ENCODE measurements around the gene BIRC6.

Gene BIRC6

DNA sequence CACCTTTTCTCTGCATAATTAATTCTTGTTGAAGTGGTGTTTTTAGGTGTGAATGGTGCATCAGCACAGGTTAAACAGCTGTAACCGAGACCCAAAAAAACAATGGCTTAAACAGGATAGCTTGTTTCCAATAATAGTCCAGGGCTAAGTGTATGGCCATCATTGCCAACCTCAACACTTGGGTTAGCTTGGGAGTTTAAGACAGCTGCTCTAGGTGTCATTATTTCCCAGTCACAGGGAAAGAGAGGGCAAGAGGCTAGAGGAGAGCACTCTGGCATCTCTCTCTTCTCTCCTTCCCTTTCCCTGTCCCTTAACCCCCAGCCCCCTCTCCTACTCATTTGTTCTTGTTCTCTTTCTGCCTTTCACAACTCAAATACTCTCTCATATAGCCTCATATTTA lies 21.1 kb downstream of the BIRC6 start:
- no peak for DNase-seq

DNA sequence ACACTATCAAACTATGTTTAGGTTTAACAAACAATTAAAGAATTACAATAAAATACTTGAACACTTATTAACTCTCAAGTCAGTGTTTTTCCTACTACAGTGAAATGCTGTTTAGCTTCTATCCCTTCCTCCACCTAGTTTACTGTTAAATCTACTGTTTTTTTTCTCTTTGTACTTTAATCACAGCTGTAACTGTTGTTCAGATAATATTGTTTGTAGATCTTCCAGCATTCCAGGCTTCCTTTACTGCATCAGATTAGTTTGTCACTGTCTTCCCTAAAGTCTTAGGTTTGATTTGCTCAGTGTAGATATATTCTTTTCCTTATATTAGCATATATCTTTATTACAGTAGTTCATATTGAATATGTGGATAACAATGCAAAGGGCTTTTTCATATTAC lies 22.5 kb downstream of the BIRC6 start:
- no peak for DNase-seq

DNA sequence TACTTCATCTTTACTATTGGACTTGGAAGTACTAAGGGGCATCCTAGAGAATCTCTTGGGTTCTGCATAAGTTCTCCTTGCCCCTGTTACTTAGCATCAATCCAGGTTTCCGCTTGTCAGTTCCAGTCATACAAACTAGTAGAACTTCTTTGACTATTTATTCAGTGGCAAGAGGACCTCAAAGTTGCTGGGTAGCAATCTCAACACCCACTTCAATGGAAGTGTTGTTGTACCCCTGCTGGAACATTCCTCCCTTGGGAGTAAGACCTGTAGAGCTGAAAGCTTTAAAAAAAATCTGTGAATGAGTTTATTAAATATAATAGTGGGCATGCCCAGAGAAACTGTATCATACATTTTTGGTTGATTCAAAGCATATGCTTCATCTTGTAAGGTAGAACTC lies 27.0 kb downstream of the BIRC6 start:
- DNase-seq: no peak

DNA sequence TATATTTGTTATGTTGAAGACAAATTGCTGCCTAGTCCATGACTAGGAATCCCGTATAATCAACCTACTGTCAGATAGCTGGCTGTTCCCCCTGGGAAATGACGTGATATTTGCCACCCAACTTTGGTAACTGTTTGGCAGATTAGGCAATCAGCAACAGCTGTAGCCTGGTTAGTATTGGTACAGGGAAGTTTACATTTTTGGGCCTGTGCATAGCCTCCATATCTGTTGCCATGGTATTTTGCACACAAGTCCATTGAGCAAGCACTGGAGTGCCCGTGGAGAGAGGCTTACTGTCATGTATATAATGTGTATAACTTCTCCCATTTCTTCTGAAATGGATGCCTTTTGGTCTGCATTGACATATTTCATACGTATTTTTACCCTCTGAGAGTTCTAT lies 27.7 kb downstream of the BIRC6 start:
- no peak for DNase-seq

DNA sequence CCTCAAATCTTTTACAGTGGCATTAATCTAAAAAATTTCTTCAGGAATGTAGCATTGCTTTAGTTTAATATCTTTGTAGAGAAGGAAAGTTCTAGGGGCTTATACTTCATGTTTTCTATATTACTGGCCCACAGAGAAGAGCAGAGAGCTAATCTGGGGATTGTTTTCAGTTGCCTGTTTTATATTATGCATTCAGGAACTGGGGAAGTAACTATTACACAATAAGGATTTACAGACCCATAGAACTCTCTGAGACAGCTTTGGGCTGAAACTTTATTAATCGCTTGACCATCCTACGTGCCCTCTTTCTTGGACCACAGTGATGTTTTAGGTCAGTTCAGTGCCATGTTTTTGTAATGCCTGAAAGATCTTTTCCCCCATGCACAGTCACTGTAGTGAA lies 29.9 kb downstream of the BIRC6 start:
- DNase-seq: no peak

DNA sequence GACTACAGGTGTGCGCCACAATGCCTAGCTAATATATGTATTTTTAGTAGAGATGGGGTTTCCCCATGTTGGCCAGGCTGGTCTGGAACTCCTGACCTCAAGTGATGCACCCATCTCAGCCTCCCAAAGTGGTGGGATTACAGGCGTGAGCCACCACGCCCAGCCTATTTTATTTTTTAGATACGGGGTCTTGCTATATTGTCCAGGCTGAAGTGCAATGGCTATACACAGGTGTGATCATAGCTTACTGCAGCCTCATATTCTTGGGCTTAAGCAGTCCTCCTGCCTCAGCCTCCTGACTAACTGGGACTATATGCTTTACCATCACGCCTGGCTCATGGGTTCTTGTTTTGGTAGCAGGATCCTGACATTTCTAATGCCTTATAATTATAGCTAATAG lies 42.4 kb downstream of the BIRC6 start:
- DNase-seq: no peak

DNA sequence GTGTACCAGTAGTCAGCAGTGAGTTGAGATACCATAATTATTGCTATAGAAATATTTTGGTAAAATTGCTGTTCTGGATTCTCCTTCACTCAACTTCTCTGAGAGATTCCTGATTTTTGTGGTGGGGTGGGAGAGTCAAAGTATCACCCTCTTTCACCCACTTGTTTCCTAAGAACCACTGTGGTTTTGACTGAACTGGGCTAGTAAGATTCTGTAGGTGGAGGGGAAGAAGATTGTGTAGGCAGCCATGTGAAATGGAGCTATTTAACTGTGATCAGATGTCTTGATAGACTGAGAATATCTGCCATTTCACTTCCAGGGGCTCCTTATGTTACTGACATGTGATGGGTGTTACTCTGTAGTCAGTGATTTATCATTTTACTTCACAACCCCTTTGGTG lies 45.3 kb downstream of the BIRC6 start:
- no peak for DNase-seq

DNA sequence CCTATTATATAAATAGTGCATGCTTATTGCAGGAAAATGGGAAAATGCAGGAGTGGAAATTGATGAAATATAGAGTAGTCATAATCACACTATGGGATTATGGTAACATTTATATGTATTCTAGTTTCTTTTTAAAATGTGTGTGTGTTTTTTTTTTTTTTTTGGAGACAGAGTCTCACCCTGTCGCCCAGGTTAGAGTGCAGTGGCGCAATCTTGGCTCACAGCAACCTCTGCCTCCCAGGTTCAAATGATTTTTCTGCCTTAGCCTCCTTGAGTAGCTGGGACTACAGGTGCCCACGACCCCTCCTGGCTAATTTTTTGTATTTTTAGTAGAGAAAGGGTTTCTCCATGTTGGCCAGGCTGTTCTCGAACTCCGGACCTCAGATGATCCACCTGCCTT lies 47.0 kb downstream of the BIRC6 start:
- DNase-seq: no peak

DNA sequence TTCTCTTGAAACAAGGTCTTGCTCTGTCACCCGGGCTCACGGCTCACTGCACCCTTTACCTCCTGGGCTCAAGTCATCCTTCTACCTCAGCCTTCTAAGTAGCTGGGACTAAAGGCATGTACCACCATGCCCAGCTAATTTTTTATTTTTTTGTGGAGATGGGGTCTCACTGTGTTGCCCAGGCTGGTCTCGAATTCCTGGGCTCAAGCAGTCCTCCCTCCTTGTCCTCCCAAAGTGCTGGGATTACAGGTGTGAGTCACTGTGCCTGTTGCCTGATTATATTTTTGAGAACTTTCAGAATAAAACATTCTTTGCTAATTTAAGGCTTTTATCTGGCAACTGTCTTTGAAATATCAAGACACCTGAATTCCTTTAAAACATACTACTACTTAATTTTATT lies 47.9 kb downstream of the BIRC6 start:
- DNase-seq: no peak

DNA sequence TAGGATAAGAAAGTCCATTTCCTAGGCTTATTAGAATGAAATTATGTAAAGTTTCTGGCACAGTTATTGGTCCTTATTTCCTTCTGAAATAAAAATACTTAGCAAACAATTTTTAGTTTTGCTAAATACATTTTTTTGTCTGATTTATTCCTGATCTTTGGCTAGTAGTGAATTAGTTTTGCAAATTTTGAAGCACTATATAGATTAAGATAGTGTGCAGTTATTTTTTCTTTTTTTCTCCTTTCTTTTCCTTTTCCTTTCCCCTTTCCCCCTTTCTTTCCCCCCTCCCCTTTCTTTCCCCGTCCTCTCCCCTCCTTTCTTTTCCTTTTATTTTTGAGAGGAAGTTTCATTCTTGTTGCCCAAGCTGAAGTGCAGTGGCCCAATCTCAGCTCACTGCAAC lies 59.7 kb downstream of the BIRC6 start:
- no peak for DNase-seq

DNA sequence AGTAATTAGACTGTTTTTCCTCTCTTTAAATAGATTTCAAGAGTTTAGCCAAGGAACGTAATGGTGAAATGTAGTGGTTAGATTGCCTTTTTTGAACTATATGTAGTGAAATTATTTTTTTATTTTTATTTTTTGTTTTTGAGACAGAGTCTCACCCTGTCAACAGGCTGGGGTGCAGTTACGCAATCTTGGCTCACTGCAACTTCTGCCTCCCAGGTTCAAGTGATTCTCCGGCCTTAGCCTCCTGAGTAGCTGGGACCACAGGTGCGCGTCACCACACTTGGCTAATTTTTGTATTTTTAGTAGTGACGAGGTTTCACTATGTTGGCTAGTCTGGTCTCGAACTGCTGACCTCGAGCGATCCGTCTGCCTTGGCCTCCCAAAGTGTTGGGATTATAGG lies 60.8 kb downstream of the BIRC6 start:
- no peak for DNase-seq

DNA sequence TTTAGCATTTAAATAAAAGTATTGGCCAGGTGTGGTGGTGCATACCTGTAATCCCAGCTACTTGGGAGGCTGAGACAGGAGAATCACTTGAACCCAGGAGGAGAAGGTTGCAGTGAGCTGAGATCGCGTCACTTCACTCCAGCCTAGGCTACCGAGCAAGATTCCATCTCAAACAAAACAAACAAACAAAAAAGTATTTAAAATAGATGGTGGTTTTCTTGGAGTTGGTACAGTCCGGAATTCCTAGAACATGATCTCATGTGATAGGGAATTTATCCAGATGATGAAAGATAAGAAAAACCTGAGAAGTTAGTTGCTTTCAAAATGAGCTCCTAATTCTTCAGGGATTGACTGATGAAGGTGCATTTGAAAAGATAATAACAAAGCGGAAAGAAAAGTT lies 62.0 kb downstream of the BIRC6 start:
- DNase-seq: no peak

DNA sequence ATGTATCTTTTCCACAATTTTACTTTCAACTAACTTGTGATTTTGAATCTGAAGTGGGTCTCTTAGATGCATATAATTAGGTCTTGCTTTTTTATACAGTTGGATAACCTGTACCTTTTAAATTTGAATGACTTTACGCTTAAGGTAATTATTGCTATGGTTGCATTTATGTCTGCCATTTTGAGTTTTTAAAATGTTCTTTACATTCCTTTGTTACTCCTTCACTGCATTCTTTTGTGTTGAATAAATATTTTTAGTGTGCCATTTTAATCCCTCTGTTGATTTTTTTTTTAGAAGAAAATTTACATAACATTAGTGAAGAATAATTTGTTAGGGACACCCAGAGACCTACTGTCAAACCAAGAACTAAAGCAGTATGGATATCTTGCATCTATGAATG lies 65.3 kb downstream of the BIRC6 start:
- no peak for DNase-seq

DNA sequence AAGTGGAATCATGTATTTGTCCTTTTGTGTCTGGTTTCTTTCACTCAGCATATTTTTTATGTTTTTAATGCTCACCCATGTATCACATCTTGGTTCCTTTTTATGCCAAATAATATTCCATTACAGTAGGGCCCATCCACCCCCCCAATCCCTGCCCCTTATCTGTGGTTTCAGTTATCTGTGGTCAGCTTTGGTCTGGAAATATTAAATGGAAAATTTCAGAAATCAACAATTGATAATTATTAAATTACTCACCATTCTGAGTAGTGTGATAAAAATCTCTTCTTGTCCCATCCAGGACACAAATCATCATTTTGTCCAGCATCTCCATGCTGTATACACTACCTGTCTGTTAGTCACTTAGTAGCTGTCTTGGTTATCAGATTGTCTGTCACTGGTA lies 66.7 kb downstream of the BIRC6 start:
- DNase-seq: no peak

DNA sequence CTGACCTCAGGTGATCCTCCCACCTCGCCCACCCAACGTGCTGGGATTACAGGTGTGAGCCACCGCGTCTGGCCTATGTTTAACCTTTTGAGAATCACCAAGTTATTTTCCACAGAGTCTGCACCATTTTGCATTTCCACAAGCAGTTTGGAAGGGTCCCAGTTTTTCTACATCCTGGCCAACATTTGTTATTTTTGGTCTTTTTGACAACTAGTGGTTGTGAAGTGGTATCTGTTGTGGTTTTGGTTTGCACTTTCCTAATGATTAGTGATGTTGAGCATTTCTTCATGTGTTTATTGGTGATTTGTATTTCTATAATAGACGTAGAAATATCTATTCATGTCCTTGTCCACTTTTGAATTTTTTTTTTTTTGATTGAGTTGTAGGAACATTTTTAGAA lies 67.9 kb downstream of the BIRC6 start:
- DNase-seq: no peak

DNA sequence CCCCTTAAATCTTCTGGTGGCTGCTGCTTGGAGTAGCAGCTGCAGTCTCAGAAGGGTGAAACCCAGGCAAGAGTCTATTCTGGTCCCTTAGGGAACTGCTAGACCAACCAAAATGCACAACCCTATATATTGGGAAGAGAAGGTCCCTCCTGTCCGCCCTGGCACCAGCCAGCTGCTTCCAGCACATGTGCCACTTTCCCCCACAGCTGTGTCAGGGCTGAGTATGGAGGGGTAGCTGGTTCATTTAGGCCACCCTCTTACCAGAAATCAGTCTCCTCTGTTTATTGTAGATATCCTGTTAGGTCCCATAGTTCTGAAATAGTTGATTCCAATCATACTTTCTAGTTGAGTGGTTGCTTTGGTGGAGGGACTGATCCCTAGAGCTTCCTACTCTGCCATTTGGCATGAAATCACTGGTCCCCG lies 68.9 kb downstream of the BIRC6 start:
- DNase-seq: no peak

DNA sequence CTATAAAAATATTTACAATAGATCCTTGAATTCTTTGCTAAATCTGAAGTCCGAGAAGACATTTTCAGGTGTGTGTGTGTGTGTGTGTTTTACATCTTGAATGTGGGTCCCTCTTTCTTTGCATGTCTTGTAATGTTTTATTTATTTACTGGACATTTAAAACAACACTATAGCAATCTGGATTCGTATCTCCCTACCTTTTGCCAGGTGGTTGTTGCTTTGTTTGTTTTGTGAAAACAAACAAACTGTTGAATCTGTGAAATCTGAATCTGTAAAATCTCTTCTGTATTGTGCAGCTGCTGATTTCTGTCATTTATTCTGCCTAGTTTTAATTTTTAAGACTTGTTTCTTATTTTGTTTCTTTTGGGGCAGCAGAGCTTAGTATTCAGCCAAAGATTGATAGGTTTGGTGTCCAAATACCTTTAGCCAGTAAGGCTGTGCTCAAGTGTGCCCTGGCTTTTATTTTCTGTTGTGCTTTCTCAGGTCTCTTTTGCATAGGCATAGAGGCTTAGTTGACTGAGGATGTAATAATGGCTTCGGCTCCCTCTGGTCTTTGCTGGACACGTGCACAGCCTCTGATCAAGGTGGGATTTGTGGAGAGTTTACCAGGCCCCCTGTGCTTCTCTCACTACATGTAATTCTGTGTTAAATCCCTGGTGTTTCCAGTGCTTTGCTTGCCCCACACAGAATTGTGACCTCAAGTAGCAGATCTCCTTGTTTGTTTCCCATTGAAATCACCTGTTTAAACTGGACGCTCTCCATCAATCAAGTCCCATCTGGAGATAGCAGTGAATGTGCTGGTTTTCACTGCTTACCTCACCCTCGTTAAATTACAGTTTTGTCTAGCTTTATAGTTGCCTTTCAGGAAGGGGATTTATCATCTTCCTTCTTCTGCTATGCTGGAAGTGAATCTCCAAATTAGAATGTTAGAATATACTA lies 71.1 kb downstream of the BIRC6 start:
- DNase-seq: no peak

DNA sequence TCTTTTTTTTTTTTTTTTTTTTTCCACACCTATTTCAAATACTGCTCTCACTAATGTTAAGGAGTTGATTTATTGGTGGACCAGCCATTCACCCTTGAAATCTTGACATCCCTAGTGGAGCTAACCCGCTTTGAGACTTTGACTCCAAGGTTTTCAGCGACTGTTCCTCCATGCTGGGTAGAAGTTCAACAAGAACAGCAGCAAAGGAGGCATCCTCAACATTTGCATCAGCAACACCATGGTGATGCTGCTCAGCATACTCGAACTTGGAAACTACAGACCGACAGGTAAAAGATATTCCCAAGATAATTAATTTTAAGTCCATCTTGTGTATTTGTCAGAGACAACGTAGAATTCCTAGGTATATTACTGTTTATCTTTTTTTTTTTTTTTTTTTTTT lies 74.0 kb downstream of the BIRC6 start:
- DNase-seq: no peak

DNA sequence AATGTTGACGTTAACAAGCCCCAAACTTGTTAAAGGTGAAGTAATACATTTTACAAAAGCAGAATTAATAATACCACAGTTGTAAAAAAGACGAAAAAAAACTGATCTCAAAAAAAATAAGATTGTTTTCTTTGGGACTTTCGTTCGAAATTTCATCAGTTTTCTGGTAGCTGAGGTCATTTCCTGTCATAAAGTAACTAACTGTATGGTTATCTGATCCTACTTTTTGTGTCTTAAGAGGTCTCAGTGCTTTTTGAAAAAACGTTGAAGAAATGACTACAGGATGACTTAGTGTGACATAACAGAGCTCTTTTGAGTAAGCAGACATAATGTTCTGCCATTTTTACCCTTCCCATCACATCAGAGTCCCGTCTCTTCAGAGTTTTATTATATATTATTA lies 79.3 kb downstream of the BIRC6 start:
- DNase-seq: no peak

DNA sequence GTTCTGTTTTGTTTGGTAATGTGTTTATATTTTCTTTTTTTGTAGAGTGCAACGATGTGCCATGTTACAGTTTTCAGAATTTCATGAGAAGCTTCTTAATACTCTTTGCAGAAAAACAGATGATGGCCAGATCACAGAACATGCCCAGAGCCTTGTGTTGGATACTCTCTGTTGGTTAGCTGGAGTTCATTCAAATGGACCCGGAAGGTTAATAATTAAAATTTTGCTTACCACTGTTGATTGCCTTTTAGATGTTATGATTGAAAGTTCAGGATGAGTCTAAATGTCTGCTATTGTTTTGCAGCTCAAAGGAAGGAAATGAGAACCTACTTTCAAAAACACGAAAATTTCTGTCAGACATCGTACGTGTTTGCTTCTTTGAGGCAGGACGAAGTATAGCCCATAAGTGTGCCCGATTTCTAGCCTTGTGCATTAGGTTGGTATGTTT lies 85.2 kb downstream of the BIRC6 start:
- DNase-seq: no peak

DNA sequence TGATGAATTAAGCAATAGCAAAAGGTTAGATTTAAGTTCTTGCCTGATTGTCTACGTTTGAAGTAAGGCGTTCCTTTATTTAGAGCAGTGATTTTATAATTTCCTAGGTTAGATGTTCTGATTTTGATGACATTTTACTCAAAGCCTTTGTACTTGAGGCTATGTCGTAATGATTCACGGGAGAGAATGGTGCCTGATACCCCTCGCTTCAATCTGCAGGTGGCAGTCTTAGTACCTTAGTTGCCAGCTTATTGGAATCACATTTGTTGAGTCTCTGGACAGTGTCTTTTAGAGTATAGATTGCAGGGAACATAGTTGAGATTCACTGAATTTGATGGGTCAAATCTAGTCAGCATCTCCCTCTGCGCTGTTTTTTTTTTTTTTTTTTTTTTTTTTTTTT lies 89.5 kb downstream of the BIRC6 start:
- DNase-seq: no peak

DNA sequence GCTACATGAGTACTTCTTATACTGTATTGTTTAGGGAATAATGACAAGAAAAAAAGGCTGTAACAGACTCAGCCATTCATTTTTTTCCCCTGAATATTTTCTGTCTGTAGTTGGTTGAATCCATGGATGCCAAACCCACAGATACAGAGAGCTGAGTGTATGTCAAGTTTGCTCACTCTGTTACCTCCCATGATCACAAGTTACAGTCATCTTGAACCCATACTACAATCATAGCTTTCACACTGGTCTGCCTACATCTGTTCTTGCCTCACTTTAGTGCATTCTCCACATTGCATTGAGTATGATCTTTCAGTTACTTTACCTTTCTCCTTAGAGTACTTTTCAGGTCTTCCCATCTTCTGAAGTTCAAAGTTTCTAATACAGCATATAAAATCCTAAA lies 94.0 kb downstream of the BIRC6 start:
- DNase-seq: no peak

DNA sequence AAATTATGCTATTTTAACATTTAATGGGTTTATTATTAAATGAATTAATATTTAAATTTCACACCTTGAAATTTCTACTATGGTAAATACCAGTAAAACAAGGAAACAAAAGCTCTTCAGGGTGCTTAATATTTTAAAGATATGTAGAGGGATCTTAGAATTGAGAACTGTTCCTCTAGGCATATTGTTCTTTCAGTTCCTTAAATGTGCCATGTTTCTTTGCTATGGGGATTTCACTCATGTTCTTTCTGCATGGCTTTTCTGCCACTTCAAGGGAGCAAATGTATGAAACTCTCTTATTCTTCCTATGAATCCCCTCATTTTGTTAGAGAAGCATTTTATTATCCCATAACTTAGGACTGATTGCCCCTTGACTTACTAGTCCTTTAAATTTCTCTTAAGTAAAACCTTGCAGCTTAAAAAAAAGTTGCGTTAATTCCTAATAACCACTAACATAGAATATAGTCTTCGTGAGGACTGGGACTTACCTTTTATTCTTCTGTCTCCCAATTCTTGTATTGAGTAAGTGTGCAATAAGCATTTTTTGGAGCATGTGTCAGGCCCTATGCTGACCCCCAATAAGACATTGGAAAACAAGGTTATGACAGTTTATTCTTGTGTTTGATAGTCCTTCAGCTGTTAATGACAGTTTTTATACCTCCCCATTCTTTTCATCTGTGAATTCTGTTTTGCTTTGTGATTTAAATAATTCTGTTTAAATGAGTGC lies 95.7 kb downstream of the BIRC6 start:
- DNase-seq: no peak

Data from activated T-cell treated with anti-CD3 and anti-CD28 coated beads, Interleukin-2, amount 50 U/mL, for 48 hours (primary cell).